ENCODE measurements around the gene TUBG2.

Gene TUBG2

GRCh38 chr17:42690596-42690995 lies 31.5 kb downstream of the TUBG2 start:
- no peak overlapping the region for H3K4me3 ChIP-seq (ENCODE audit: low read depth in 1 of 2, low read length in 2 of 2)
- no peaks in the 10 kb centered on the region for H3K9me3 ChIP-seq (ENCODE audit: insufficient read depth, low read length, severe bottlenecking)
- no peaks in the 10 kb centered on the region for H3K27me3 ChIP-seq (ENCODE audit: insufficient read depth, low read length, poor library complexity)
- H3K36me3 ChIP-seq (ENCODE audit: insufficient read depth, low read length): peaks cover 8% of the 10 kb centered on the region; the same call in 1 of the 2 replicates
- H3K4me2 ChIP-seq (ENCODE audit: insufficient read depth, low read length): no peak overlapping the region
- H3K4me1 ChIP-seq (ENCODE audit: insufficient read depth, low read length): no peaks in the 10 kb centered on the region
- H2AFZ ChIP-seq (ENCODE audit: low read depth, low read length): no peak overlapping the region
- no peaks in the 10 kb centered on the region for H3K79me2 ChIP-seq (ENCODE audit: insufficient read depth, low read length)
- H3K27ac ChIP-seq (ENCODE audit: low read length): no peak overlapping the region
- no peaks in the 10 kb centered on the region; the same call in 1 of the 2 replicates for H4K20me1 ChIP-seq (ENCODE audit: insufficient read depth, low read length)
- TF ChIP-seq CTCF (IDR thresholded peaks at IDR 0.05; ENCODE audit: borderline replicate concordance, extremely low read depth, low read length, poor library complexity, severe bottlenecking) (no peak), EZH2 (IDR thresholded peaks at IDR 0.05; ENCODE audit: borderline replicate concordance, low read depth, low read length, severe bottlenecking) (no peak)
- DNase-seq: no peak
- no peak overlapping the region for H3K9ac ChIP-seq (ENCODE audit: low read depth, low read length)
- ATAC-seq (ENCODE audit: insufficient read depth, low read depth): no peak

GRCh38 chr17:42691021-42691545 lies 32.0 kb downstream of the TUBG2 start:
- Histone ChIP-seq H3K27me3 (ENCODE audit: insufficient read depth, low read length, poor library complexity) (no peaks in the 10 kb centered on the region), H3K4me2 (ENCODE audit: insufficient read depth, low read length) (no peak overlapping the region), H3K4me3 (ENCODE audit: low read depth in 1 of 2, low read length in 2 of 2) (no peak overlapping the region), H3K9ac (ENCODE audit: low read depth, low read length) (no peak overlapping the region), H4K20me1 (ENCODE audit: insufficient read depth, low read length) (no peaks in the 10 kb centered on the region; the same call in 1 of the 2 replicates), H2AFZ (ENCODE audit: low read depth, low read length) (no peak overlapping the region), H3K36me3 (ENCODE audit: insufficient read depth, low read length) (peaks cover 12% of the 10 kb centered on the region), H3K27ac (ENCODE audit: low read length) (no peak overlapping the region), H3K9me3 (ENCODE audit: insufficient read depth, low read length, severe bottlenecking) (no peaks in the 10 kb centered on the region), H3K79me2 (ENCODE audit: insufficient read depth, low read length) (no peaks in the 10 kb centered on the region), H3K4me1 (ENCODE audit: insufficient read depth, low read length) (no peaks in the 10 kb centered on the region)
- TF ChIP-seq CTCF (IDR thresholded peaks at IDR 0.05; ENCODE audit: borderline replicate concordance, extremely low read depth, low read length, poor library complexity, severe bottlenecking) (no peak), EZH2 (IDR thresholded peaks at IDR 0.05; ENCODE audit: borderline replicate concordance, low read depth, low read length, severe bottlenecking) (no peak)
- DNase-seq: no peak
- no peak for ATAC-seq (ENCODE audit: insufficient read depth, low read depth)

GRCh38 chr17:42692489-42692888 lies 33.4 kb downstream of the TUBG2 start:
- H3K4me1 ChIP-seq (ENCODE audit: insufficient read depth, low read length): no peaks in the 10 kb centered on the region
- no peak overlapping the region for H3K4me3 ChIP-seq (ENCODE audit: low read depth in 1 of 2, low read length in 2 of 2)
- no peaks in the 10 kb centered on the region; the same call in 1 of the 2 replicates for H4K20me1 ChIP-seq (ENCODE audit: insufficient read depth, low read length)
- H2AFZ ChIP-seq (ENCODE audit: low read depth, low read length): no peak overlapping the region
- TF ChIP-seq EZH2 (IDR thresholded peaks at IDR 0.05; ENCODE audit: borderline replicate concordance, low read depth, low read length, severe bottlenecking) (no peak), CTCF (IDR thresholded peaks at IDR 0.05; ENCODE audit: borderline replicate concordance, extremely low read depth, low read length, poor library complexity, severe bottlenecking) (no peak)
- no peak overlapping the region for H3K27ac ChIP-seq (ENCODE audit: low read length)
- no peak overlapping the region for H3K4me2 ChIP-seq (ENCODE audit: insufficient read depth, low read length)
- no peak for DNase-seq
- ATAC-seq (ENCODE audit: insufficient read depth, low read depth): no peak
- H3K9me3 ChIP-seq (ENCODE audit: insufficient read depth, low read length, severe bottlenecking): no peaks in the 10 kb centered on the region
- H3K9ac ChIP-seq (ENCODE audit: low read depth, low read length): no peak overlapping the region
- H3K36me3 ChIP-seq (ENCODE audit: insufficient read depth, low read length): peaks cover 18% of the 10 kb centered on the region
- H3K27me3 ChIP-seq (ENCODE audit: insufficient read depth, low read length, poor library complexity): no peaks in the 10 kb centered on the region
- H3K79me2 ChIP-seq (ENCODE audit: insufficient read depth, low read length): no peaks in the 10 kb centered on the region

Data from DND-41 (cell line).